B cell (primary cell): ENCODE measurements around the gene PEPD. TPM values are rescaled to one million over a fixed set of nuclear protein-coding genes. Genes with fewer than 3 reads are reported as not detected.

ENCODE experiments used
- ATAC-seq: fragments of 200-7000 bp; cut with Tn5 transposase; one replicate; pipeline ENCODE4 v1.10.0; 2021; ENCODE audit warnings: low read depth, mild to moderate bottlenecking, moderate number of reproducible peaks, moderate library complexity
- CTCF ChIA-PET: fragments of 350-600 bp; sonication (Branson Sonifier 250); formaldehyde crosslinking; loops from one replicate; lab custom pipeline; 2021; ENCODE audit warnings: antibody characterized with exemption, inconsistent platforms; lab: Charles Lee
- POLR2A ChIA-PET: fragments of 350-600 bp; sonication (Branson Sonifier 250); formaldehyde crosslinking; loops from one replicate; lab custom pipeline; 2021; ENCODE audit warnings: antibody characterized with exemption; lab: Charles Lee
- DNase-seq: peaks from one replicate; pipeline ENCODE4 v3.0.0; 2013
- H2AFZ ChIP-seq: 2 replicates; pipeline ENCODE4 v1.6.1; 2012; ENCODE audit warnings: mild to moderate bottlenecking, low read depth, low read length; ENCODE audit not compliant: insufficient read depth, poor library complexity, severe bottlenecking
- H3K27ac ChIP-seq, 2 donors: 1 replicate in 1 of 2; 2 replicates in 1 of 2; pipeline ENCODE4 v1.5.1; 2012 to 2013; ENCODE audit warnings: low read length in 2 of 2, mild to moderate bottlenecking in 2 of 2, moderate library complexity in 1 of 2
- H3K27me3 ChIP-seq, 4 experiments: fragments of 200-600 bp in 1 of 4; sonication (generic) in 1 of 4; replicated peaks in 1 of 4; 1 replicate in 2 of 4; 2 replicates in 2 of 4; pipeline versions ENCODE4 v1.6.1 to v1.7.0; 2013 to 2016; ENCODE audit warnings: low read length in 3 of 4, mild to moderate bottlenecking in 2 of 4, mixed read lengths in 1 of 4, moderate library complexity in 1 of 4; ENCODE audit not compliant: insufficient read depth in 4 of 4, control insufficient read depth in 3 of 4; ENCODE audit errors: control extremely low read depth in 1 of 4
- H3K36me3 ChIP-seq, 2 experiments: replicated peaks in 1 of 2; 1 replicate in 1 of 2; 2 replicates in 1 of 2; pipeline versions ENCODE4 v1.6.1 to v1.7.1; 2013; ENCODE audit warnings: low read length in 1 of 2; ENCODE audit not compliant: insufficient read depth in 2 of 2, control insufficient read depth in 1 of 2; ENCODE audit errors: control extremely low read depth in 1 of 2, extremely low read depth in 1 of 2
- H3K4me1 ChIP-seq, 2 donors: fragments of 200-600 bp in 1 of 2; sonication (generic) in 1 of 2; 1 replicate in 1 of 2; 2 replicates in 1 of 2; pipeline versions ENCODE4 v1.5.1 to v1.6.1; 2013 to 2017; ENCODE audit warnings: low read length in 2 of 2; ENCODE audit not compliant: control insufficient read depth in 2 of 2, insufficient read depth in 2 of 2
- H3K4me2 ChIP-seq: replicated peaks from 2 replicates; pipeline ENCODE3; 2012; ENCODE audit warnings: mild to moderate bottlenecking, low read depth, low read length; ENCODE audit not compliant: poor library complexity, severe bottlenecking
- H3K4me3 ChIP-seq, 5 experiments: fragments of 200-600 bp in 1 of 5; sonication (generic) in 1 of 5; 1 replicate in 3 of 5; 2 replicates in 2 of 5; pipeline versions ENCODE4 v1.5.1 to v1.7.0; 2011 to 2016; ENCODE audit warnings: low read length in 4 of 5, mild to moderate bottlenecking in 4 of 5, low read depth in 2 of 5, control low read depth in 1 of 5, moderate library complexity in 1 of 5; ENCODE audit not compliant: insufficient read depth in 1 of 5; ENCODE audit errors: control extremely low read depth in 1 of 5, extremely low read depth in 1 of 5
- H3K79me2 ChIP-seq: fragments of 200-600 bp; sonication (generic); one replicate; pipeline ENCODE4 v1.6.0; 2016; ENCODE audit warnings: low read length; ENCODE audit not compliant: control insufficient read depth, insufficient read depth
- H3K9ac ChIP-seq: fragments of 200-600 bp; sonication (generic); 2 replicates; pipeline ENCODE4 v1.6.1; 2017; ENCODE audit warnings: mild to moderate bottlenecking, low read length, moderate library complexity
- H3K9me3 ChIP-seq, 3 donors: one replicate each; pipeline versions ENCODE4 v1.6.1 to v1.7.1; 2013; ENCODE audit warnings: low read length in 2 of 3; ENCODE audit not compliant: control insufficient read depth in 2 of 3, insufficient read depth in 1 of 3; ENCODE audit errors: control extremely low read depth in 1 of 3
- H4K20me1 ChIP-seq: 2 replicates; pipeline ENCODE4 v1.6.0; 2012; ENCODE audit warnings: mild to moderate bottlenecking, low read length; ENCODE audit not compliant: insufficient read depth, control insufficient read depth, poor library complexity, severe bottlenecking
- H3K27ac Mint-ChIP-seq: one replicate; pipeline ENCODE4 v1.8.0; 2021; ENCODE audit warnings: mixed read lengths
- H3K27me3 Mint-ChIP-seq: one replicate; pipeline ENCODE4 v1.8.0; 2021; ENCODE audit warnings: mixed read lengths
- H3K4me1 Mint-ChIP-seq: one replicate; pipeline ENCODE4 v1.8.0; 2021; ENCODE audit warnings: mixed read lengths
- H3K4me3 Mint-ChIP-seq: one replicate; pipeline ENCODE4 v1.8.0; 2021; ENCODE audit warnings: mixed read lengths
- H3K9me3 Mint-ChIP-seq: one replicate; pipeline ENCODE4 v1.8.0; 2022; ENCODE audit warnings: mixed read lengths; ENCODE audit not compliant: insufficient read depth
- CTCF ChIP-seq: fragments of 200-600 bp; IDR thresholded peaks from one replicate; pipeline ENCODE4 v1.8.0; 2022; ENCODE audit warnings: antibody characterized with exemption, mild to moderate bottlenecking
- EZH2 ChIP-seq: IDR thresholded peaks from 2 replicates; pipeline ENCODE4 v1.6.1; 2012; ENCODE audit warnings: borderline replicate concordance, low read depth, mild to moderate bottlenecking, moderate library complexity, low read length; ENCODE audit not compliant: insufficient read depth, poor library complexity, severe bottlenecking
- WGBS: methylation state at CpG from one replicate; pipeline ENCODE4 v1.1.5; 2013; ENCODE audit warnings: missing lambda C conversion rate; ENCODE audit not compliant: insufficient coverage; 5-methylcytosine and 5-hydroxymethylcytosine counted together
- intact Hi-C: fragments of 100-400 bp; cut with micrococcal nuclease; formaldehyde crosslinking; loops from one replicate; pipeline ENCODE4 v1.10.0; 2022
- polyA plus RNA-seq: library from polyadenylated mRNA; depleted of rRNA; stranded (reverse); fragments of >200 nt; gene quantifications from 2 replicates; pipeline ENCODE4 v1.2.3, GENCODE V29; 2012
- total RNA-seq, 2 donors: library from RNA; stranded (reverse); fragments of 120-200 nt in 1 of 2; gene quantifications; 1 replicate in 1 of 2; 2 replicates in 1 of 2; pipeline versions ENCODE4 v1.2.3 to v1.2.4, GENCODE V29; 2013 to 2022

Gene PEPD
- total and polyA plus RNA-seq, 2 donors (not counting 1 experiment from before 2014, with no cell fraction given) = 36.4 to 42.7 TPM

GRCh38 chr19:33535226-33535625 lies 13.6 kb upstream of the PEPD start:
- Histone ChIP-seq H3K9me3 (peaks cover 0 to 15% (median 0%) of the 10 kb centered on the region in 3 donors), H3K4me2 (no peak overlapping the region), H3K79me2 (no peaks in the 10 kb centered on the region), H3K4me1 (no peaks in the 10 kb centered on the region), H3K27me3 (peaks cover 0 to 2% (median 0%) of the 10 kb centered on the region in 4 experiments), H3K36me3 (no peaks in the 10 kb centered on the region), H4K20me1 (no peaks in the 10 kb centered on the region), H3K9ac (no peak overlapping the region), H3K27ac (no peak overlapping the region), H2AFZ (no peak overlapping the region), H3K4me3 (no peak overlapping the region)
- ATAC-seq (no peak), DNase-seq (no peak)
- ChIA-PET POLR2A (no interaction called here), CTCF (no interaction called here)
- Mint-ChIP-seq H3K9me3 (no peaks in the 10 kb centered on the region), H3K4me1 (no peaks in the 10 kb centered on the region), H3K27ac (no peak overlapping the region), H3K4me3 (no peak overlapping the region), H3K27me3 (peaks cover 16% of the 10 kb centered on the region)
- intact Hi-C loops = no loop called here
- TF ChIP-seq EZH2 = no peak
- WGBS = 57% methylated on average over 4 of the region's 8 CpGs

- no peaks in the 10 kb centered on the region for H3K36me3 ChIP-seq
- ATAC-seq = no peak
- no peaks in the 10 kb centered on the region for H3K4me1 ChIP-seq
- H3K27ac ChIP-seq = no peak overlapping the region
- H3K9ac ChIP-seq = no peak overlapping the region
- Mint-ChIP-seq H3K9me3 (no peaks in the 10 kb centered on the region), H3K4me3 (no peak overlapping the region), H3K27ac (no peak overlapping the region), H3K4me1 (no peaks in the 10 kb centered on the region), H3K27me3 (peaks cover 18% of the 10 kb centered on the region)
- no peak overlapping the region for H3K4me2 ChIP-seq
- DNase-seq = no peak
- no peak for TF ChIP-seq CTCF
- TF ChIP-seq EZH2 = no peak
- H3K79me2 ChIP-seq = no peaks in the 10 kb centered on the region
- no peak overlapping the region for H2AFZ ChIP-seq
- no peak overlapping the region for H3K4me3 ChIP-seq
- CTCF ChIA-PET = no interaction called here
- H3K9me3 ChIP-seq = peaks cover 0 to 9% (median 0%) of the 10 kb centered on the region in 3 donors
- 49% methylated on average over 5 of the region's 6 CpGs for WGBS
- intact Hi-C loops = no loop called here
- POLR2A ChIA-PET = no interaction called here
- H3K27me3 ChIP-seq = peaks cover 0 to 4% (median 1%) of the 10 kb centered on the region in 4 experiments
- no peaks in the 10 kb centered on the region for H4K20me1 ChIP-seq
Observed at GRCh38 chr19:33532859-33533460, 11.4 kb upstream of the PEPD start.
